T-helper 17 cell (primary cell): Measurements from ENCODE around the gene TARS2. TPM values are rescaled to one million over a fixed set of nuclear protein-coding genes. Genes with fewer than 3 reads are reported as not detected.
A peak's percentile ranks its signal among the peaks of the same experiment; 100 is the strongest.

ENCODE experiments used
- ATAC-seq: fragments of 150-1000 bp; cut with Tn5 transposase; 2 replicates; pipeline ENCODE4 v1.10.0; 2021; ENCODE audit warnings: mild to moderate bottlenecking, moderate library complexity
- DNase-seq, 3 donors: peaks; one replicate each; pipeline versions ENCODE4 v3.0.0 to v3.0.0-alpha.2; 2020 to 2021
- H3K9me3 ChIP-seq: one replicate; pipeline ENCODE4 v1.7.0; 2013; ENCODE audit warnings: low read length, mild to moderate bottlenecking; ENCODE audit not compliant: control insufficient read depth, poor library complexity, severe bottlenecking
- H3K27ac Mint-ChIP-seq: one replicate; pipeline ENCODE4 v1.8.0; 2022; ENCODE audit warnings: mild to moderate bottlenecking, moderate library complexity, mixed read lengths
- H3K27me3 Mint-ChIP-seq: one replicate; pipeline ENCODE4 v1.8.0; 2022; ENCODE audit warnings: mixed read lengths
- H3K36me3 Mint-ChIP-seq: one replicate; pipeline ENCODE4 v1.8.0; 2022; ENCODE audit warnings: low read depth, mixed read lengths
- H3K4me1 Mint-ChIP-seq: one replicate; pipeline ENCODE4 v1.8.0; 2022; ENCODE audit warnings: mild to moderate bottlenecking, mixed read lengths
- H3K4me3 Mint-ChIP-seq: one replicate; pipeline ENCODE4 v1.8.0; 2022; ENCODE audit warnings: mild to moderate bottlenecking, moderate library complexity, mixed read lengths
- total RNA-seq, 4 donors: library from RNA in 2 of 4; stranded (reverse) in 2 of 4; gene quantifications; one replicate each; pipeline ENCODE4 v1.2.3 and lab custom pipeline; 2022 to 2026

The TARS2 gene
- total RNA-seq, 2 donors from 2014 or later = 28.5 to 32.9 TPM

- ATAC-seq = no peak
- no peak for DNase-seq
- no peak overlapping the region for H3K4me3 Mint-ChIP-seq
- H3K27ac Mint-ChIP-seq = peak overlapping the region; percentile 86
- peaks cover 10% of the 10 kb centered on the region for H3K4me1 Mint-ChIP-seq
- no peaks in the 10 kb centered on the region for H3K9me3 ChIP-seq
- H3K36me3 Mint-ChIP-seq = no peaks in the 10 kb centered on the region
- no peaks in the 10 kb centered on the region for H3K27me3 Mint-ChIP-seq
Observed at GRCh38 chr1:150477733-150478132, 9.5 kb upstream of the TARS2 start.

DNA sequence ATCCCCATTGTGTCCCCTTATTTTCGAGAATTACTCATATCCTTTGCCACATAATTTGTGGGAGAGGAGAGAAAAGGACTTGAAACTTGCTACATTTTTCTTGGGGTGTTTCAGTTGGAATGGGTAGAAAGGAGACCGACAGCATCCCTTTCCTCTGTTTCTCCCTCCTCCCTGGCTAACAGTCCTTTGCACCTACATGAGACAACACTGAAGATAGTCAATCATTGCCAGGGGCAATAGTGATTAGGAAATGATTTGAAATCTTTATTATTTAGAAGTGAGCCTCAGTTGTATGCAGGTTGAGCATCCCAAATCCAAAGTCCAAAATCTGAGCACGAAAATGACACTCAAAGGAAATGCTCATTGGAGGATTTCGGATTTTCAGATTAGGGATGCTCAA lies 7.8 kb upstream of the TARS2 start:
- Mint-ChIP-seq H3K4me1 (peaks cover 9% of the 10 kb centered on the region), H3K4me3 (no peak overlapping the region), H3K27ac (no peak overlapping the region), H3K27me3 (no peaks in the 10 kb centered on the region), H3K36me3 (no peaks in the 10 kb centered on the region)
- no peak for ATAC-seq
- H3K9me3 ChIP-seq = no peaks in the 10 kb centered on the region
- DNase-seq = no peak

DNA sequence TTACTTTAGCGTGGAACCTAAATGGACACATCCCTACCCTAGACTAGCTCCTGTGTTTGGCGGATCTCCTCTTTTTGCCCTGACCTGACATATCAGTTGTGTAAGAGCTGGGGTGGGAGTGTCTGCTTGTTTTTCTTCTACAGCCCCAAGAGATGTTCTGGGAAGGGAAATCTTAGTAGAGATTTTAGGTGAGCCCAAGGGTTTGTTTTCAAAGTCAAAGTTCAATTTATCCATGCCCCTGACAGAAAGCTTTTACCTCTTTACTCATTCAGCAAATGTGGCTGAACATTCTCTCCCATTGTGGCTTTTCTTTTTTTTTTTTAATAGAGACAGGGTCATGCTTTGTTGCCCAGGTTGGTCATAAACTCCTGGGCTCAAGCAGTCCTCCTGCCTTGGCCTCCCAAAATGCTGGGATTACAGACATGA lies 7.3 kb upstream of the TARS2 start:
- Mint-ChIP-seq H3K27me3 (no peaks in the 10 kb centered on the region), H3K4me3 (no peak overlapping the region), H3K36me3 (no peaks in the 10 kb centered on the region), H3K4me1 (peaks cover 9% of the 10 kb centered on the region), H3K27ac (no peak overlapping the region)
- no peak for ATAC-seq
- H3K9me3 ChIP-seq = no peaks in the 10 kb centered on the region
- DNase-seq = no peak

DNA sequence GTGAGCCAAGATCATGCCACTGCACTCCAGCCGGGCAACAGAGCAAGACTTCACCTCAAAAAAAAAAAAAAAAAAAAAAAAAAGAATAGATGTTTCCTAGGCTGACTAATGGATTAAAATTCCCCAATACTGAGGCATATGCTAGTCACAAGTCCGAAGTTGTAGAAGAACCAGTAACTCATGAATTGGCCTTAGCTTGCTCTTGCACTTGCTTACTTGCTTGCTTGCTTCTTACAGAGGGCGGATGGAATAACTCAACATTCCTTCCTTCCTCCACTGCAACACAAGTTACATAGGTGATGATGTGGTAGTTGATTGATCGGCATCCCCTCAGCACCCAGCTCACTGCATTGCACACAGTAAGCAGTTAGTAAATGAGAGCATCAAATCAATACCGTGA lies 2.8 kb upstream of the TARS2 start:
- ATAC-seq (no peak), DNase-seq (no peak)
- no peak overlapping the region for H3K27ac Mint-ChIP-seq
- no peaks in the 10 kb centered on the region for H3K27me3 Mint-ChIP-seq
- H3K9me3 ChIP-seq = no peaks in the 10 kb centered on the region
- H3K4me3 Mint-ChIP-seq = no peak overlapping the region
- peaks cover 2% of the 10 kb centered on the region for H3K36me3 Mint-ChIP-seq
- H3K4me1 Mint-ChIP-seq = peaks cover 21% of the 10 kb centered on the region

DNA sequence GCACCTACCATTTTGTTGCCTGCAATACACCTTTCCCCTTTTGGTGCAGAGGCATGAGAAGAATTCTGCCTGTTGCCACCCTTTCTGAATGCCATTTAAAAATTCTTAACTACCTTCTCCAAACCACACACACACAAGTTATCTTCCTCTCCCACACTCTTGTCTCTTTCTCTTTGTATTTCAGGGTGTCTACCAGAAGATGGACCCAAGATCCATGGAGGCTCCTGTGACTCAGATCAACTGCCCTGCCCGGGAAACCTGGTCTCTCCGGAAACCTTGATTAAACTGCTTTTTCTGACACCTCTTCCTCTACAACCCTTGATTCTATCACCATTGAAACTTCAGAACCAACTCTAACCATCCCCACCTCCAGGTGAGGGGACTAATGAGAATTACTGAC lies 2.4 kb upstream of the TARS2 start:
- peaks cover 2% of the 10 kb centered on the region for H3K36me3 Mint-ChIP-seq
- H3K9me3 ChIP-seq = no peaks in the 10 kb centered on the region
- ATAC-seq (no peak), DNase-seq (no peak)
- peak overlapping the region; percentile 39 for H3K27ac Mint-ChIP-seq
- peaks cover 20% of the 10 kb centered on the region for H3K4me1 Mint-ChIP-seq
- no peak overlapping the region for H3K4me3 Mint-ChIP-seq
- no peaks in the 10 kb centered on the region for H3K27me3 Mint-ChIP-seq

DNA sequence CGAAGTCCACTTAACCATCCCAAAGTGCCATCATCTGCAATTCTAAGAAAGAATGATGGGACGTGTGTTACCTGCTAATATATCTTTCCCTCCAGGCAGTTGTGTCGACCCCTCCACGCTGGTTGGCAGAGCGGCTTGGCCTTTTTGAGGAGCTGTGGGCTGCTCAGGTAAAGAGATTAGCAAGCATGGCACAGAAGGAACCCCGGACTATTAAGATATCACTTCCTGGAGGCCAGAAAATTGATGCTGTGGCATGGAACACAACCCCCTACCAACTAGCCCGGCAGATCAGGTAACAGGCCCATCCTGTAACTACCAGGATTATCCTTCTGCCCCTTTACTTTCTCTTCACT lies 520 bp downstream of the TARS2 start:
- DNase-seq = no peak
- H3K4me3 Mint-ChIP-seq = peak overlapping the region; percentile 96
- peaks cover 19% of the 10 kb centered on the region for H3K4me1 Mint-ChIP-seq
- peaks cover 6% of the 10 kb centered on the region for H3K36me3 Mint-ChIP-seq
- peak overlapping the region; percentile 99 for H3K27ac Mint-ChIP-seq
- H3K9me3 ChIP-seq = no peaks in the 10 kb centered on the region
- ATAC-seq = no peak
- H3K27me3 Mint-ChIP-seq = no peaks in the 10 kb centered on the region

- peaks cover 12% of the 10 kb centered on the region for H3K36me3 Mint-ChIP-seq
- no peaks in the 10 kb centered on the region for H3K9me3 ChIP-seq
- DNase-seq (no peak), ATAC-seq (no peak)
- no peak overlapping the region for H3K27ac Mint-ChIP-seq
- no peaks in the 10 kb centered on the region for H3K27me3 Mint-ChIP-seq
- peaks cover 5% of the 10 kb centered on the region for H3K4me1 Mint-ChIP-seq
- no peak overlapping the region for H3K4me3 Mint-ChIP-seq
Observed at GRCh38 chr1:150493175-150493574, 6.0 kb downstream of the TARS2 start.

- H3K9me3 ChIP-seq = no peaks in the 10 kb centered on the region
- ATAC-seq = no peak
- Mint-ChIP-seq H3K4me3 (no peak overlapping the region), H3K27ac (no peak overlapping the region), H3K27me3 (no peaks in the 10 kb centered on the region), H3K36me3 (peaks cover 10% of the 10 kb centered on the region), H3K4me1 (peaks cover 2% of the 10 kb centered on the region)
- DNase-seq = no peak
Observed at GRCh38 chr1:150498342-150498741, 11.1 kb downstream of the TARS2 start.

- Mint-ChIP-seq H3K36me3 (peaks cover 9% of the 10 kb centered on the region), H3K27me3 (no peaks in the 10 kb centered on the region), H3K4me1 (peaks cover 6% of the 10 kb centered on the region), H3K4me3 (no peak overlapping the region), H3K27ac (peak overlapping the region; percentile 53)
- no peaks in the 10 kb centered on the region for H3K9me3 ChIP-seq
- DNase-seq (no peak), ATAC-seq (no peak)
Observed at GRCh38 chr1:150505431-150505830, 18.2 kb downstream of the TARS2 start.

DNA sequence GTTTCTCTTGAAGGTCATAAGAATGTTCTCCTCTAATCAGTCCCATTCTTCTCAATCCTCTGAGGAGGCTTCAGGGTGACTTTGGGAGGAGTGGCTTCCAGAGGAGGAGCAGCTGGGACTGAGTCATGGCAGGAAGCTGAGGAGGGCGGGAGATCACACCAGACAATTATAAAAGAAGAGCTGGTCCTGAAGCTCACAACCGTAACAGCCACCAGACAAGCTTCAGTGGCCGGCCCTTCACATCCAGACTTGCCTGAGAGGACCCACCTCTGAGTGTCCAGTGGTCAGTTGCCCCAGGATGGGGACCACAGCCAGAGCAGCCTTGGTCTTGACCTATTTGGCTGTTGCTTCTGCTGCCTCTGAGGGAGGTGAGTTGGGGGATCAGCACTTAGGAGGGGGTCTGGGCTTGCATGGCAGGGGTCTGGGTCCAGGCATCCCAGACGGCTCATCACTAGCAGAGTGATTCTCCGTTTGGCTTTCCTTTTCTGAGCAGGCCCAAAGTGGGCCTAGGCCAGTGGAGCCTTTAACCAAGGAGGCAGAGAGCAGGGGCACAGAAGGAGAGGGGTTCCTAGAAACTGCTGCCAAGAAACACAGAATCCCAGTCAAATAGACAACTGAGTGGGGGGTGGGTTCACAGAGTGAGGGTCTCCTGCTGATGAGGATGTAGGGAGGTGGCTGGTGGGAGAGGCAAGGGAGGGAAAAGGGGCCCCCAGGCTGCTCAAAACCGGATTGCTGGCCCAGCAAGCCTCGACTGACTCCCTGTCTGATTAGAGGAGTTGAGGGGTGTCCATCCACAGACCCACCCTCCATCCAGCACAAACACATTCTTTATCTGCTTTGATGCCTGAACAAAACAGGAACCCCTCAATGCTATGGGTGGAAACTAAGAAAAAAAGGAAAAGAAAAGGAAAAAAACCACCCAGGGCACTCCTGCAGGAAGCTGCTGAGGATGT lies 21.0 kb downstream of the TARS2 start, which contains the start of gene ECM1:
TSS of gene ECM1 (plus strand) at position 198 of the 953 bp plus-strand sequence. CDS start at position 299, 101 bp downstream.
- H3K36me3 Mint-ChIP-seq = peaks cover 7% of the 10 kb centered on the region
- H3K9me3 ChIP-seq = no peaks in the 10 kb centered on the region
- H3K27ac Mint-ChIP-seq = peak within 1 kb of the TSS; percentile 67
- no peaks in the 10 kb centered on the region for H3K27me3 Mint-ChIP-seq
- ATAC-seq = no peak
- H3K4me1 Mint-ChIP-seq = peaks cover 4% of the 10 kb centered on the region
- H3K4me3 Mint-ChIP-seq = no peak within 1 kb of the TSS
- DNase-seq = no peak

- Mint-ChIP-seq H3K27ac (no peak overlapping the region), H3K27me3 (no peaks in the 10 kb centered on the region), H3K36me3 (peaks cover 7% of the 10 kb centered on the region), H3K4me1 (peaks cover 4% of the 10 kb centered on the region), H3K4me3 (no peak overlapping the region)
- ATAC-seq = no peak
- no peaks in the 10 kb centered on the region for H3K9me3 ChIP-seq
- no peak for DNase-seq
Observed at GRCh38 chr1:150508982-150509381, 21.8 kb downstream of the TARS2 start.

DNA sequence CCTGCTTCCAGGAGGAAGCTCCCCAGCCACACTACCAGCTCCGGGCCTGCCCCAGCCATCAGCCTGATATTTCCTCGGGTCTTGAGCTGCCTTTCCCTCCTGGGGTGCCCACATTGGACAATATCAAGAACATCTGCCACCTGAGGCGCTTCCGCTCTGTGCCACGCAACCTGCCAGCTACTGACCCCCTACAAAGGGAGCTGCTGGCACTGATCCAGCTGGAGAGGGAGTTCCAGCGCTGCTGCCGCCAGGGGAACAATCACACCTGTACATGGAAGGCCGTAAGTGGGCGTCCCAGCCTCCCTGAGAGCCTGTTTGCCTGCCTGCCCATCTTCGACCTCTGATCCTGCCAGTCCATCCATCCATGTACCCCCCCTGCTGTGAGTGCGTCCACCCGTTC lies 24.3 kb downstream of the TARS2 start:
- H3K4me3 Mint-ChIP-seq = no peak overlapping the region
- H3K27ac Mint-ChIP-seq = no peak overlapping the region
- ATAC-seq = no peak
- no peak for DNase-seq
- H3K27me3 Mint-ChIP-seq = no peaks in the 10 kb centered on the region
- peaks cover 10% of the 10 kb centered on the region for H3K4me1 Mint-ChIP-seq
- no peaks in the 10 kb centered on the region for H3K9me3 ChIP-seq
- H3K36me3 Mint-ChIP-seq = peaks cover 2% of the 10 kb centered on the region

- Mint-ChIP-seq H3K36me3 (peaks cover 2% of the 10 kb centered on the region), H3K4me1 (peaks cover 11% of the 10 kb centered on the region), H3K4me3 (no peak overlapping the region), H3K27ac (no peak overlapping the region), H3K27me3 (no peaks in the 10 kb centered on the region)
- ATAC-seq (no peak), DNase-seq (no peak)
- no peaks in the 10 kb centered on the region for H3K9me3 ChIP-seq
Observed at GRCh38 chr1:150511985-150512660, 24.9 kb downstream of the TARS2 start.
